Measurements from ENCODE around the gene CD160.
"Not testable (repeated sequence)": the region's sequence is repeated elsewhere in the genome, so short reads cannot be mapped to it uniquely, and the experiment has no call there.

Gene CD160

DNA sequence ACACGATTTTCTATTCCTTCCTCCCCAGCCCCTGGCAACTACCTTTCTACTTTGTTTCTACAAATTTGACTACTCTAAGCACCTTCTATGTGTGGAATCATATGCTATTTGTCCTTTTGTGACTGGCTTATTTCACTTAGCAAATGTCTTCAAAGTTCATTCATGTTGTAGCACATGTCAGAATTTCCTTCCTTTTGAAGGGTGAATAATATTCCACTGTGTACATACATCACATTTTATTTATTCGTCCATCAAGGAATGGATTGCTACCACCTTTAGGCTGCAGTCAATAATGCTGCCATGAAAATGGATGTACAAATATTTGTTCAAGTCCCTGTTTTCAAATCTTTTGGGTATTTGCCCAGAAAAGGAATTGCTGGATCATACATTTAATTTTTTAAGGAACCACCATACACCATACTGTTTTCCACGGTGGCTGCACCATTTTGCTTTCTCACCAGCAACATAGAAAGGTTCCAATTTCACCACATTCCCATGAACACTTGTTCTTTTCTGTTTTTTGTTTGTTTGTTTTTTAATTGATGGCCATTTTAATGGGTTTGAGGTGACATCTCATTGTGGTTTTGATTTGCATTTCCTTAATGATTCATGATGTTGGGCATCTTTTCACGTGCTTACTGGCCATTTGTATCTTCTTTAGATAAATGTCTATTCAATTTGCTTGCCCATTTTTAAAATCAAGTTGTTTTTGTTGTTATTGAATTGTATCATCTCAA lies 8.8 kb upstream of the CD160 start:
- no peak for DNase-seq

DNA sequence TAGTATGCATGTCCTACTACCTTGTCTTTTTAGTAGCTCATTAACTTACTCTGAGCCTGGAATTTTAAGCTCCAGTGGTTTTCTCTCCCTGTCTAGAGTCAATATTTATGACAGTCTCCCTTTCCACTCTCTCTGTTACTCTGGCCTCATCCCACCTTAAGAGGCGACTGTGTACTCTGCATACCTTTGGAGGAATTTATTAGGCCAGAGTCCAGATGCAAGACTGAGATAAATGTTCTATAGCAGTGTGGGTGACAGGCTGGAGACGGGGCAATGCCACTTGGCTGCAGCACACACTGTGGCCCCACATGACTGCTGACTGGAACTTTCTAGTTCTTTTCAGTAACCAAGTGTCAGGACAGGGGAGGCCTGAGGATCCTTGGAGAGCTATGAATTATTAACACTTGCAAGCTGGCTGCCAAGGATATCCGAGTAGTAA lies 8.1 kb upstream of the CD160 start:
- no peak for DNase-seq

DNA sequence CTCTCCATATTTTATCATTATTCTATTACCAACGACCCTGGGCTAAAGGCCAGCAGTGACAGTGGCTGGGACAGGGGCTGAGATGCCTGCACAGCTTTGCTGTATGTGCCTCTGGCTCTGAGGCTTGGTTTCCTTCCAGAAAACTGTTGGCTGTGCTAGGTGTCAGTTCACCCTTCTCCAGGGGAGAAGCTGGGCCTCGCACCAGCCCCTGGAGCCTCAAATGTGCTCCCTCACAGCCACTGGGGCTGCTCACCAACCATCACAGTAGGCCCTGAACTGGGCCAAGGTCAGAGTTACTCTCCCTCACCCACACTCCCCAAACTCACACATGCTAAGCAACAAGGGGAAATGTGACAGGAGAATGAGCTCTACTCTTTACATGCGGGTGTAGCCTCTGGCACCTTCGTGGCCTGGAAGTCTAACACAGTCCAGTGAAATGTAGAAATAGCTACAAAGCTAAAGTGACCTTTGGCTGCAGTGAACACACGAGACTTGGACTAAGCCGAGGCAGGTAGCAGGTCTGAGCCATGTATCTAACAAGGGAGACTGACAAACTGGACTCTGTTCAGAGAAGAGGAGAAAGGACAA lies 4.7 kb upstream of the CD160 start:
- no peak for DNase-seq

DNA sequence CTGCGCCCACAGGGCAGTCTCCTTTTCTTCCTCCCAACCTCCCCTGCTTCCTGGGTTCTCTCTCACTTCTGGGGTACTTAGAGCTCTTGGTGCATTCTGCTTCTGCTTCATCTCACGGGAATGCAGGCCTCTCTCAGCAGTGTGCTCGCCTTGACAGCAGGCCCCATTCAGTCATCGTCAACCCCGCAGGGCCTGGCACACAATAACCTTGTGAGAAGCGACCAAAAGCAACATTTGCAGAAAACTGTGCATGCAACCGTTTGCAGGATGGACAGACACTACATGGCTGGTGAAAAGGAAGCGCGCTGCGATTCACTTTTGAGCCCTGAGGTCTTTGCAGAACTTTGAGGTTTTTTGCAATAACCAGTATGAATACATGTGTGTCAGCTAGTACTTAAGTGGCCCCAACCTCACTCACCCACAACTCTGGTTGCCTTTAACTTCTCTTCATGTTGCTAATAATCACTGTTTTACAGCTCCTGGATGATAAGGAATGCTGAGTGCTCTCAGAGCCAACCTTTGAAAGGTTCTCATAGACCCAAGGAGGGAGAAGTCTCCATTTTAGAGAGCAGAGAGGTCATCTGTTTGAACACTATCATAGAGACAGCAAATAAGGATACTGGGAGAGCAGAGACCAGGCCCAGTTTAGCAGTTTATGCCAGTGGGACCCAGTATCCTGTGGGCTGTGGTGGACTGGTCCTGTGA lies 2.5 kb upstream of the CD160 start:
- no peak for DNase-seq

DNA sequence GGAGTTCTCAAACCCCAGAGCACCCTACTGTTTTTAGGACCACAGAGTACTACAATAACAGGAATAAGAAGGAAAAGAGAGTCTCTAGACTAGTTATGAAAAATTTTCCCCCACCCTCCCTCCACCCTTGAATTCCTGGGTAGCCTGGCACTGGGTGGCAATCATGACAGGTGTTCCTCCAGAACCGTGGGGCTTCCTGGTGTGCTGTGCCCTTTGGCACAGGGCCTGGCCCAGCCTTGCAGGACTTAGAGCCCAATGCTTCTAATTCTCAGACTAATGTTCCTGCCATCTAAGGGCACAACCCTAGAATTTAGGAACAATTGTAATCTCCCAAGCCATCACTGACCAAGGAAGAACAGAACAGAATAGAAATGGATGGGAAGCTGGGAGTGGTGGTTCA lies 1.5 kb upstream of the CD160 start:
- DNase-seq: no peak

DNA sequence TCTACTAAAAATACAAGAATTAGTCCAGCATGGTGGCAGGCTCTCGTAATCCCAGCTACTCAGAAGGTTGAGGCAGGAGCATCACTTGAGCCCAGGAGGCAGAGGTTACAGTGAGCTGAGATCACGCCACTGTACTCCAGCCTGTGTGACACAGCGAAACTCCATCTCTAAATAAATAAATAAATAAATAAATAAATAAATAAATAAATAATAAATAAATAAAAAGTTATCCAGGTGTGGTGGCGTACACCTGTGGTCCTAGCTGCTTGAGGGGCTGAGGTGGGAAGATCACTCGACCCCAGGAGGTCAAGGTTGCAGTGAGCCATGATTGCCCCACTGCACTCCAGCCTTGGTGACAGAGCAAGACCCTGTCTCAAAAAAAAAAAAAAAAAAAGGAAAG lies 834 bp upstream of the CD160 start:
- DNase-seq: not testable (repeated sequence)

DNA sequence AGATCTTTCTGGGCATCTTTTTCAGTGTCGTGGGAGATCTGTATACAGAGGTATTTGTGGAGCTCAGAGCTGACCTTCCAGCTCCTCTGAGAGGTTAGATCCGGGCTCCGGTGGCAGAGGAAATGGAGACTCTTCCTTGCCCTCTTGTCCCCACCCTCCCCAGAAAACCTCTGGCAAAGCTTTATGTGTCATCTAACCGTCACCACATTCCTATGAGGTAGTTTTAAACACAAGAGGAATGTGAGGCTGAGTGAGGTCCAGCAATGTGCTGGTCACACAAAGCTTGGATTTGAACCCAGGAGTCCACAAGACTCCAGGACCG lies 1.2 kb downstream of the CD160 start:
- no peak for DNase-seq

DNA sequence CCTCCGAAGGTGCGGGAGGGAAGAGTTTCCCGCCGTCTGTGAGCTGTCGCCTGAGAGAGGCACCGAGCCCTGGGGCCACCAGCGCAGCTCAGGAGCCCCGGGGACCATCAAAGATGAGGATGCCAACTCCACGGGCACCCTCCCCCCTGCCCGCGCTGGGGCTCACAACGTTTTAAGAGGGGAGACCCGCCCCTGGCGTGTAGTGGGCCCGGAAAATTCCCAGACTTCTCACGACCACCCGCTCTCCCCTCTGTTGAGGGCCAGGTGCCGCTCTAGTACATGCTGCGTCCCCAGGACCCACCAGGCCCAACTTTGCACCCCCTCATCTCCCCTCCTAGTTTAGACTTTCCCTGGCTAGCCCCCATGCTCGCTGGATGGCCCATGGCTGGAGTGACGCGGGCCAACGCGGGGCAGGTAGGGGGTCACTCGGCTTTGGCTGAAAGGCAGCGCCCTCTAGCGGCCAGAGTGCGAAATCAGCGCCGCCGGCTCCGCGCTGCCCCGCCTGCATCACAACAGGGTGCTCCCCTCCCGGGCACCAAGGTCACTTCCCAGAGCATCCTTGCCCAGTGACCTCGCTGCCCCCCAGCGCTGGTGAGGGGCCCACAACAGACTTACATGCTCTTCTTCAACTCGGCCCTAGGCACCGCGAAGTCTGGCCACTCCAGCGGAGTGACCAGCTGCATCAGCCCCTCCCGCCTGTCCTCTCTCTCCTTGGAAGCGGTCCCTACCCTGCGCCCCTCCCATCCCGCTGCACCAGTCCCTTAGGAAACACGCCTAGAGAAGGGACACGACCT lies 1.8 kb downstream of the CD160 start:
- peak; percentile 70 for DNase-seq

DNA sequence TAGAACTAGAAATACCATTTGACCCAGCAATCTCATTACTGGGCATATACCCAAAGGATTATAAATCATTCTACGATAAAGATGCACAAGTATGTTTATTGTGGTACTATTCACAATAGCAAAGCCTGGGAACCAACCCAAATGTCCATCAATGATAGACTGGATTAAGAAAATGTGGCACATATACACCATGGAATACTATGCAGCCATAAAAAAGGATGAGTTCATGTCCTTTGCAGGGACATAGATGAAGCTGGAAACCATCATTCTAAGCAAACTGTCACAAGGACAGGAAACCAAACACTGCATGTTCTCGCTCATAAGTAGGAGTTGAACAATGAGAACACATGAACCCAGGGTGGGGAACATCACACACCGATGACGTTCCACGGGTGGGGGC lies 6.9 kb downstream of the CD160 start:
- not testable (repeated sequence) for DNase-seq

DNA sequence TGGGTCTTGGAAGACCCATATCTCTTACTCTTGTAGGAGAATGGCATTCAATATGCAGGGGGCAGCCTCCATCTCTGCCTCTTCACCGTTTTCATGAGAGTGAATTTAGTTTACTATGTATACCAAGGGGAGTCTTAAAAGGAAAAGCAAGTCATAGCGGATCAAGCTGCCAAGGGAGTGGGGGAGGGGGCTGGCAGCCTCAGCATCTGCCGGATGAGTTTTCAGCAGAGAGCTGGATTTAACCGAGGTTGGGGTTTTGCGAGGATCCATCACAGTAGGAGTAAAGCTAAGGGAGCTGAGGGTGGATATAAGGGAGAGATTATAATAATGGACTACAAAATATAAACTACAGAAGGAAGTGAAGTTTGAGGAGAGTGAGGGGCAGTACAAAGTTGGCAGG lies 9.9 kb downstream of the CD160 start:
- DNase-seq: no peak

DNA sequence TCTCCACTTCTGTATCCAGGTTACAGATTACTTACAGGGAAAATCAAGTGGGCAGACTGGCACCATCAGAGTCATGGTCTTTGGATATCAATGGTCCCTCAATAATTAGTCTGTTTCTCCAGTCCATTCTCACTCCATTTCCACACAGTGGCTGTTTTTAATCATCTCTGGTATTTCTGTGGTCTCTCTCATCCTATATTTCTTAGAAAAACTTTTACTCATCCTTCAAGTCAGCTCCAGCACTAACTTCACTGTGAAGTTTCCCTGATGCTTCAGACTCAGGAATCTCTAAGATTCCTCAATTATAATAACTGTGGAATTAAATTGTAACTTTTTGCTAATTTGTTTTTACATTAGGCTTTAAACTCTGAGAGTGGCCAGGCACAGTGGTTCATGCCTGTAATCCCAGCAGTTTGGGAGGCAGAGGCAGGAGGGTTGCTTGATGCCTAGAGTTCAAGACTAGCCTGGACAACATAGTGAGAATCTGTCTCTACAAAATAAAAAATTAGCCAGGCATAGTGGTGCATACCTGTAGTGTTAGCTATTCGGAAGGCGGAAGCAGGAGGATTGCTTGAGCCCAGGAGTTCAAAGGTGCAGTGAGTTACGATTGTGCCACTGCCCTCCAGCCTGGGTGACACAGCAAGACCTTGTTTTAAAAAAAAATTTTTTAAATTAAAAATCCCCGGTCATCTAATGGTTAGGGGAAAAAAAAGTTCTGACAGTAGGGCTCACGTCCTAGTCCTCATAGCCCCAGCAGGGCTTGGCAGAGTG lies 10.6 kb downstream of the CD160 start:
- DNase-seq: no peak

DNA sequence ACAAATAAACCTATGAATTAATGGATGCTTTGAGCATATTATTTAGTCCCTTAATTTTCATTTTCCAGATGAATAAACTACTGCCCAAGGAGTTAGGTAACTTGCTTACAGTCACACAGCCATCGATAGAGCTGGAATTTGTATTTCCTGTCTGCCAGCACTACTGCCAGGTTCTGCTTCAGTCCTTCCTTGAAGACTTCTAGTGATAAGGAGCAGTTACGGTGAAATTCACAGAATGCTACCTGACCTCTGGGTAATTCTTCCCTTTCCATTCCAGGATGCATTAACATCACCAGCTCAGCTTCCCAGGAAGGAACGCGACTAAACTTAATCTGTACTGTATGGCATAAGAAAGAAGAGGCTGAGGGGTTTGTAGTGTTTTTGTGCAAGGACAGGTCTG lies 11.2 kb downstream of the CD160 start:
- DNase-seq: no peak

DNA sequence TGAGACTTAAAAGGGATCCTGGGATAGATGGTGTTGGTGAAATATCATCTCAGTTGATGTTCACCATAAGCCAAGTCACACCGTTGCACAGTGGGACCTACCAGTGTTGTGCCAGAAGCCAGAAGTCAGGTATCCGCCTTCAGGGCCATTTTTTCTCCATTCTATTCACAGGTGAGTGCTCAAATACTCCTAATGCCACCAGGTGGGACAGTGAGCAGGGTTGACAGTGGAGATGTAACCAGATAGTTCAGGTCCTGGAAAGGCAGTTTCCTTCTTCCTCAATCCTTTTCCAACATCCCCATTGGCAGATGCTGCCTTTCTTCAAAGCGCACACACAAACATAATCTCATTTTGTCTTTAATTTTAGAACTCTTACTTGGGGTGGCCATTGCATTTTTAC lies 11.6 kb downstream of the CD160 start:
- no peak for DNase-seq

DNA sequence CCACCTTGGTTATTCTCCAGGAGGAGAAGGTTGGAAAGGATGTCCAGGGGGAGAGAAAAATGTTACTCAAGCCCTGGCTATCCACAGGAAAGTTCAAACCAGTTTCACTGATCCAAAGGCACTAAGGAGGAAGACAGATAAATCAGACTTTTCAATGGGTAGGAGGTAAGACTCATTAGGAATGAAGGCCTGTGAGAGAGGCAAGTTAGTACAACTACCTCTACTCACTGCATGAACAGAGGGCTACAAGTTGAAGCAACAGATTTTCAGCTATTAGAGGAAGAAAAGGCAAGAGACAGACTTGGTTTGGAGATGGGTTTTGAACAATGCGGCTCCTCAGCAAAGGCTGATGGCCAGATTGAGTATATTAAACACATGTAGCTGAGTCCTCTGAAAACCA lies 16.9 kb downstream of the CD160 start:
- DNase-seq: no peak

DNA sequence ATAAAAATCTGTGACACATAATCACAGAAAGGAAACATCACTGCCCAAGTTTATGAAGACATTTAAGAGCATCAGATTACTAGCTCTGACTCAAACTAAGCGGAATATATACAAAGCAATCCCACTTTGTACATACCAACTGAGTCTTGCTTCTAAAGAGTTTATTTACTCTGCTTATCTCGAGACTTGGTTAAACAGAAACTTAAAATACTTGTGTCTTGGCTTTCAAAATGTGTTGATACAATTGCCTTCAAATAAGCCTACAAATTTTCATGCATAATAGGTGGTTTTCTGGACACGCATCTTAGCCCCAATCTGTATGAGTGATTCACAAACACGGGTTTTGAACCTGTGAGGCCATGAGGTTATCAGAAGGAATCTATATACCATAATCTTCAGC lies 21.0 kb downstream of the CD160 start:
- DNase-seq: no peak

DNA sequence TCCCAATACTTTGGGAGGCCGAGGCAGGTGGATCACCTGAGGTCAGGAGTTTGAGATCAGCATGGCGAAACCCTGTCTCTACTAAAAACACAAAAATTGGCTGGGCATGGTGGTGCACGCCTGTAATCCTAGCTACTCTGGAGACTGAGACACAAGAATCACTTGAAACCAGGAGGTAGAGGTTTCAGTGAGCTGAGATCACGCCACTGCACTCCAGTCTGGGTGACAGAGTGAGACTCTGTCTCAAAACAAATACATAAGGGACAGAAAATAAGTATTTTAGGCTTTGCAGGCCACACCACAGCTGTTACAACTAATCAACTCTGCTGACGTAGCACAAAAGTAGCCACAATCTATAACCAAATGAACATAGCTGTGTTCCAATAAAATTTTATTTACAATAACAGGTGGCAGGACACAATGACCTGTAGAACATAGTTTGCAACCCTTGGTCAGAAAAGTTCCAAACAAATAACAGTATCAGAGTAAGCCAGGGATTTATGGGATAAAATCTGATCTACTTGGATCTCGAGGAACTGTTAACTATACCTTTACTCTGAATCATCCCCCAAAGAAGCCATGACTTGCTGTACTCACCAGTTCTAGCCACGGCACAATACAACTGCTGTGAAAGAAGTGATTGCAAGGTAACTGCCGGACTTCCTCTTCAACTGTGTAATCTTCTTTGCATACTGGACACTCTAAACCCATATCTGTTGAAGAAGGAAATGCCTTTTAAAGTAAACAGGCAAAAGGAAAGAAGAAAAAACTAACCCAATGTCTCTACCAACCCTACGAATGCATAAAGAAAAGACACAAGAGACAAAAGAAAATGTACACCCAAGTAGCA lies 28.3 kb downstream of the CD160 start:
- DNase-seq: no peak

DNA sequence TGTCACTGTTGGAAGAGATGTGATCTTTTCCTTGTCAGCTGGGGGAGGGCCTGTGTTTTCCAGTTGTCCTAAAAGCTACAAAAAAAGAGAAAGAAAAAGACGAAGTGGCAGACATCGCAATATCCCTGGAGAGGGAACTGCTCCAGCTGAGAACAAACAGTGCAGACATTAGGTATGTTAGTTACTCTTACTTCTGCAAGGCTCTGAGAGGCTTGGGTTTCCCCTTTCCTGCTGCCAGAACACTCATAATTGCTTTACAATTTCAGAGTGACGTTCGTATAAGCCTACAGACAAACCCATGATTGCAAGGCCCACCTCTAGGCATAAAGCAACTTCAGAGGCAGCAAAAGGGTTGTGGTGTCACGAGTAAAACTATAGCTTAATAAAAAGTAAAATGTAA lies 31.1 kb downstream of the CD160 start:
- DNase-seq: no peak

DNA sequence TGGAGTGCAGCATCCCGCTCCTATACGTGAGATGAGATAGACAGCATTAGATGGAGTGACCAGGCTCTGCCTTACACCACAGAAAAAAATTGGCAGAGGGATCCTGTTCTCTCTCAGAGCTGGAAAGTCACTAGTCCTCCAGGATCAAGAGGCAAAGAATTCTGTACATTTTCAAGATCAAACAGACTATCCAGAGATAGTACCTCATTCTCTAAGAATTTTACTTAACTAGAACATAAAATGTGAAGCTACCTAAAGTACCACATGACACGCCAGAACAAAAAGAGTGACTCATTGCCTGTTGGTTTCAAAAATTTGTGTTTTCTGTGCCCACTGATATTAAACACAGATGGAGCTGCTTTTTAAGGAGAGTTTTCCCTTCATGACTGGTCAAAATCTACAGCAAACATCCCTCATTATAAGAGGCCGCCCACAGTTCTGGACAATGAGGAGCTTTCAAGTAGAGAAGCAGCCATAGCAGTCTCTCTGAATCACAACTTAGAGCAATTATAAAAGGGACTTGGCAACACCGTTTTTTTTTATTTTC lies 32.3 kb downstream of the CD160 start:
- DNase-seq: no peak

DNA sequence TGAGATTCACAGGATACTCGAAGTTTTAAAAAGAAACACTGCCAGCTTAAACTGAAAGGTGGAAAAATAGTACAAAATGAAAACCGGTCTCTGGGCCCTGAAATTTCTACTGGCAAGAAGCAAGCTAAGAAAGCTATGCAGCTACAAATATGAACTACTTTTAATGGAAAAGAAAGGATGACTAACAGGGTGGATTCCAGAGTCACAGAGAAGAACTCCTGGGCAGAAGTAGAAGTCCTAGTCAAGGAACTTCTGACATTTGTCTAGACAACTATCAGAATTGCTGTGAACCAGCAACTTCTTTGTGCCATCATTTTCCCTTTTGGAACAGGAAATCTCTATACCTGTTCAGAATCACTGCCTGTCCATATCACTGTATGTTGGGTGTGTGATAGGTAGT lies 38.1 kb downstream of the CD160 start:
- no peak for DNase-seq

DNA sequence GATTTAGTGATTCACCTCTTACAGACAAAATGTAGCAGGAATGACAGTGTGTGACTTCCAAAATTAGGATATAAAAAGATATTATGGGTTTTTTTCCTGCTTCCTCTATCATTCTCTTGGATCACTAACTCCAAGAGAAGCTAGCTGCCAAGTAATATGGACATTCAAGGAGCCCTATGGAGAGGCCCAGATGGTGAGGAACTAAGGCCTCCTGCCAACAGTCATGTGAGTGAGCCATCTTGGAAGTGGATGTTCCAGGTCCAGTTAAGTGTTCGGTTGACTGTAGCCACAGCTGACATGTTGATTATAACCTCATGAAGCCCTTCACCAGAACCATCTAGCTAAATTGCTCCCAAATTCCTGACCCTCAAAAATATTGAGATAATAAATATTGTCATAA lies 38.8 kb downstream of the CD160 start:
- DNase-seq: no peak

DNA sequence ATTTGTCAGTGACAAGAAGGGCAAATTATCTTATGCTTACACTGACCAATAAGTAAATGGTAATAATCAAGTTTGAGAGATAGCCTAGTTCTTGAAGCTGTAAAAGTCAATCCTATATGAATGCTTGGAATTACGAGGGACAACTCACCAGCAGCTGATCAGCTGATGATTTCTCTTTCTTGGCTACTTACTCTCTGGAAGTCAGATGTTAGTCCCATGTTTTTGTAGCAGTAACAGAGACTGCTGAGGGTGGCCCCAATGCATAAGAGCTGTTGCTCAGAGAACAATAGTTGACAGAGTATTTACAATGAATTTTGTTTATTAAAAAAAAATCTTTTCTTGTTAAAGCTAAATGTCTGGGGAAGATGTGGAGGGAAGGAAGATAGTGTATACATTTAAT lies 39.3 kb downstream of the CD160 start:
- no peak for DNase-seq

DNA sequence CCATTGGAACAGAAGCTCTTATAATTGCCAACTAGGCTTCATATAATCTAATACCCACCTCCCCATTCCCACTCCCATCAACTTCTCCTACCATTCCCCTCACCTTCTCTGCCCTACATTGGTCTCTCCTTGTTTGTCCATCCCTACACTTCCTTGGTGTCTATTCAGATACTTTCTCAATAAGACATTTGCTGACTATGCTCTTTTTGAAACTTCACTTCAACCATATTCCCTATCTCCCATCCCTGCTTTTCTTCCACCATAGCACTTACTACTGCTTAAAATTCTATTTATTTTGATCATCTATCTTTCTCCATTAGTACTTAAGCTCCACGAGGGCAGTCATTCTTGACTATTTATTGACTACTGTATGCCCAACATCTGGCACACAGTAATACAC lies 40.4 kb downstream of the CD160 start:
- DNase-seq: no peak

All from stimulated activated CD4-positive, alpha-beta T cell treated with anti-CD3 and anti-CD28 coated beads, Interleukin-12 subunit alpha, Interleukin-12 subunit beta, amount 100 ng/mL, for 4 hours (primary cell).